Measurements from ENCODE around the gene DLG2.

The DLG2 gene

GRCh38 chr11:84414920-84415319, 1212.2 kb downstream of the DLG2 start:
- DNase-seq = no peak

GRCh38 chr11:84413549-84413948, 1213.6 kb downstream of the DLG2 start:
- DNase-seq = no peak

- no peak for DNase-seq
These were observed 1214.3 kb downstream of the DLG2 start for GRCh38 chr11:84412862-84413261.

DNA sequence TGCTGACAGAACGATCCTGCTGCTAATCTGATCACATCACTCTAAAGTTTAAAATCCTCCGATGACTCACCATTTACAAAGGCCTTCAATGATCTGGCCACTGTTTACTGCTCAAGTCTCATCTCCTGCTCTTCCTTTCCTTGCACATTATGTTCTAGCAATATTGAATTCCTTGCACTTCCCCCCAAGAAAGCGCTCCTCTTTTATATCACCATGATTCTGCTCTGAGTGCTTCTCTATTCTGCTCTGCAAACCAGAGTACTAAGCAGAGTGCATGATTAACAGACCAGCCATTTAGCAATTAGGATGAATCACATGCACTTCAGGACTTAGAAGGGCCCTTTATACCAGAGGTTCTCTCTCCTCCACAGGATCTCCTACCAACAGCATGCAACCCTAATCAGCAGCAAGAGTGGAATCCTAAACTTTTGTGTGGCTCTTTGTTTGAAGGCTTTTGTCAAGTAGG, 1218.2 kb downstream of the DLG2 start:
- no peak for DNase-seq

GRCh38 chr11:84407091-84407490, 1220.1 kb downstream of the DLG2 start:
- DNase-seq = no peak

DNA sequence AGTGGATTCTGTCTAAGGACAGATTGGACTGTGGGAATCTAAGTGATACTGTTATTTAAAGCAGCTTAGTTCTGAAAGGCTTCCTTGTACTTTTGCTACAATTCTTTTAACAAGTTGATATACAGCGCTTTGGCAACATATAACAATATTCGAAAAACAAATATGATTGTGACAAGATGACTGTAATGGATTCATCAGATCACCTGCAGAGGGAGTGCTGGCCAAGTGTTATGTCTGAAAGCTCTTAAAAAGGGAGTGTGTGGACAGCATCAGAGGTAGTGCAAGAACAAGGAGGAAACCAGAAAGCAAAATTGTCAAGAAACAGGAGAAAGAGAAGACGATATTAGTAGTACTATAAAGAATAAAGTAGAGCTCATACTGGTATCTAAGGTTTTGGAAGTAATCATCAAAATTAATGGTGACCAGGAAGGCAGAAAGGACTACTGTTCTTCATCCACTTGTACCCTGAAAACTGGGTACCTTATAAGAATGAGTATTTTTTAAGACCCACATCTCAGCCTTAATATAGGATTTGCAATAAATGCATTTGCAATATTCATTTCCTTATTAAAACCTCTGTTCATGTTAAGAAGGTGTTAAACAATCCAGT, 1229.0 kb downstream of the DLG2 start:
- DNase-seq = peak; percentile 12 to 60

- no peak for DNase-seq
These were observed 1230.6 kb downstream of the DLG2 start for GRCh38 chr11:84396521-84396920.

- peak; percentile 0 to 12 for DNase-seq
These were observed 1236.6 kb downstream of the DLG2 start for GRCh38 chr11:84390441-84391078.

- DNase-seq = no peak
These were observed 1237.4 kb downstream of the DLG2 start for GRCh38 chr11:84389696-84390095.

GRCh38 chr11:84384731-84385130, 1242.4 kb downstream of the DLG2 start:
- DNase-seq = peak; percentile 3 to 49

- DNase-seq = no peak
These were observed 1243.6 kb downstream of the DLG2 start for GRCh38 chr11:84383576-84383975.

DNA sequence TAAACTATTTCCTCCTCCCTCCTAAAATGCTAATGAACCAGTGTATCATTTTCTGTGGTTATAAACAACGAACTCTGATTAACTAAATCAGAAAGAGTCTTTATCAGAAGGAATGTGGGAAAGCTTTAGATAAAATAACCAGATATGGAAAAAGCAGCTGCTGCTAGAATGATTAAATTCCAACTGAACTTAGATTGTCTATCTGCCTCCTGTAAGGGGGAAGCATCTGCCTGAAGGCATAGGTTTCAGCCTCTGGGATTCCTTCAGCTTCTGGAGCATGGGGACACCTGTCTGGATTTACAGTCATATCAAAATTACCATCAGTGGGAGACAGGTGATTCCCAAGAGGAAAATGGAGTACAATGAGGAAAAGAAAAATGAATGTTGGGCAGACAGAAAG, 1245.5 kb downstream of the DLG2 start:
- DNase-seq = no peak

DNA sequence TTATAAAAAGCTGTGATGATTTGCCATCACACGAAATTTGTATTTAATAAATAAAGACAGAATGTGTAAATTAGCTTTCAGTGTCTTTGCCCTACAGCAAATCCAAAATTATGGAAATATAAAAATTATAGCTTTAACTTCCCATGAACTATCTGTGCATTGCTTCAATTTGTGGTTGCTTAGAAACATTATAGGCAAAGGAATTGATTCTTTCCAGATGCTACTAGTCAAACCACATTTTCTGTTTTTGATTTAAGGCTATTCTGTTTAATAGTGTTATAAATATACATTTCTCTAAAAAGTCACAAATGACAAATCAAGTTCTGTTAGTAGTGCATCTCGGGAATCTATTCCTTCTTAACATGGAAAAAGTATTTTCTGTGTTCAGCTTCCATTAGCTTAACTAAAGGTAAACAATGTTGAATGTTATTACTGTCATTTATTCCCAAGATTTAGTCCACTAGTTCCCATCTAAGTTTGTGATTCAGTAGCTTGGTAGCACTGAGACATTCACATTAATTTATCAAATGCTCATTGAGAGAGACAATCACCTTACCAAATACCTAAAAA, 1254.7 kb downstream of the DLG2 start:
- DNase-seq = no peak

DNA sequence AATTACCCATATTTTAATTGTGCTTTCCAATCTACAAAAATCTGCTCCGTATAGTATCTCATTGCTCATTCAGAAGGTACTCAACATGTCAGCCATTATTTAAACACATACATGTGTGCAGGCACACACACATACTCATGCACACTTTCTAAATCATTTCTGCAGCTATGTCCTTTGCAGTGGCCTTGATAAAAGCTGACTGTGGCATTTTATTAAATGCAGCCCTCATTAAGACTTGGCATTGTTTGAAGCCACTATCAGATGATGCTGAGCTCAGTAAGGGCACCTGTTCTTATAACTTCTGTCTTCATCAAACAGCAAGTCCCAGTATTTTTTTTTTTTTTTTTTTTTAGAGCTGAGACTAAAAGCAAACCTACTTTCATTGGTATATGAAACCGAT, 1269.1 kb downstream of the DLG2 start:
- no peak for DNase-seq

DNA sequence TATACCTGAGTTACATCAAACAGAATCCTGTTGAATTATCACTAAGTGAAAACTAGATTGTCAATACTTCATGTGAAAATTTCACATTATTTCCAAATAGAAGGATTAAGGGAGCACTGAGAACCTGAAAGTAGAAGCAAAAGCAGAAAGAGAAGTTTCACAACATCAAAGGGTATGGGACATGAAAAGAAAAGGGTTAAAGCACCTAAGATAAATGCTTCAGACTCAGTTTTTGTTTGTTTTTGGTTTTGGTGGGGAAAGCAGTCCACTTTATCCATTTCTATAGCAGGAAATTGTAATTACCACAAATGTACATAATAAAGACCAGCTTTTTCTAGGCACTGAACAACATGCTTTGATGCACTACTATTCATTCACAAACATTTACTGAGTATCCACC, 1271.2 kb downstream of the DLG2 start:
- peak in 1 of 2 experiments; percentile 6 for DNase-seq

- DNase-seq = no peak
These were observed 1281.5 kb downstream of the DLG2 start for GRCh38 chr11:84345597-84345996.

GRCh38 chr11:84345027-84345426, 1282.1 kb downstream of the DLG2 start:
- DNase-seq = no peak

DNA sequence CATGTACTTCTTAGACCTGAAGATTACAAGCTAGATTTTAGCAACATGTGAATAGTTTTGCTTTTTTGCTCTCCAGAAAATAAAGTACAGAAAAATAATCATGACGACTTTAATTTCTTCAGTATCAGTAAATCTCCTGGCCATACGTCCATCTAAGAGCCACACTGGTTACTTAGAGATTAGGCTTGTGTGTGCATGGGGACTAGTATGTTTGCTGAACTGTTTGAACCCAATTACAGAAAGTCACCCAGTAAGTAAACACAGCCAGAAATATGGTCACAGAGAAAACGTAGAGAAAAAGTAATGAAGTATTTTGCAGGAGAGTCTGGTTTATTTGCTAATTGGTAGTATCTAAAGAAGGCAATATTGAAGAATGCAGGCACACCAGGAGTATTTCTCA, 1287.3 kb downstream of the DLG2 start:
- DNase-seq = no peak

GRCh38 chr11:84333221-84333620, 1293.9 kb downstream of the DLG2 start:
- no peak for DNase-seq

GRCh38 chr11:84322211-84322610, 1304.9 kb downstream of the DLG2 start:
- no peak for DNase-seq

- DNase-seq = no peak
These were observed 1307.3 kb downstream of the DLG2 start for GRCh38 chr11:84319863-84320262.

DNA sequence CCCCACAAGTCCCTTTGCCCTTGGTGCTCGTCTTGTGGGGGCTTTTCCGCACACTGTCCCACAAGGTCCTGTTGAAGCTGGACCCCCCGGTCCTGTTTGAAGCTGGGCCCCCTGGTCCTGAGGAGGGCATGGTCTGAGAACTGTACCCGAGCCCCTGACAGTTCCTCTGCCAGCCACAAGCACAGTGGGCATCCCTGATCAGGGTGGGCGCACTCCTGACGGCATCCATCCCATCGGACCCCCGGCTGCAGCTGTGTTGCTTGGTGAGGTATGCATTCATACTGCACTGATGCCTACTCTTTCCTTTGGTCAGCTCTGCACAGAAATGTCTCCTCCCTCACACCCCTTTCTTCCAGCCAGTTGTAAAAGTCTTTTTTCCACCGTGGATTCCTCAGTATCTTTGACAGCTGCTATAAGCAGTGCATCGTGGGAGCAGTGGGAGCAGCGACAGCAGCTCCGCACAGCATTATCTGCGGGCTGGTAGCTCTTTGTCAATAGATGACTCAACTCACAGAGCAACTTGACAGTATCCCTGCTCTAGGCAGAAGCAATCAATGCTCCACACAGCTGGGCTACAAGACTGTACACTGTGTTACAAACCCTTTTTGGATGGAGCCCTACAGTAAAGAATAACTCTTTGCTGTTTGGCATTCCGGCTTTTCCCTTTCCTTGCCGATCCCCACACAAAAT, 1310.1 kb downstream of the DLG2 start:
- no peak for DNase-seq

DNA sequence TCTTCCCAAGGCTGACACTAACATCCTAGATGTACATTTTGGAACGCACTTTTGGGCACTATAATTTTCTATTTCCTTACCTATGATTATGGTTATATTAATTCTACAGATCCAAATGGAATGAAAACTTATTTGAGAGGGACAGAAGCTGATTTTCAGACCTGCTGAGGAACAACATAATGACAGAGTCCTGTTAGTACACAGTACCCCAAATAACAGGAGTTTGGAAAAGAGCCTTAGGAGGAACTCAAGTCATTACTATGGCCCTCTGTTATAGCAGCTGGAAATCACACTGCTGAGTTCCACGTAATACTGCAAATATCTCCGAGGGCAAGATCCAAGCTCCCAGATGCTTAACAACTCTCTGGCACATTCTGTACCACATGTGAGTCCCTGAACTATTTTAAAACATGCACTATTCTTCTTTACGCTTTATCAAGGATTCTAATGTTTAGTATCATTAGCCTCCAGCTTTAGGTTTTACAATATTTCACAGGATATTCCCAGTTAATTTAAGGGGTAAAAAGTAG, 1313.2 kb downstream of the DLG2 start:
- DNase-seq = no peak

GRCh38 chr11:84310268-84310667, 1316.9 kb downstream of the DLG2 start:
- no peak for DNase-seq
